ENCODE data around the gene BANP.
"Not testable (repeated sequence)": the region's sequence is repeated elsewhere in the genome, so short reads cannot be mapped to it uniquely, and the experiment has no call there.

Gene BANP, protein sequence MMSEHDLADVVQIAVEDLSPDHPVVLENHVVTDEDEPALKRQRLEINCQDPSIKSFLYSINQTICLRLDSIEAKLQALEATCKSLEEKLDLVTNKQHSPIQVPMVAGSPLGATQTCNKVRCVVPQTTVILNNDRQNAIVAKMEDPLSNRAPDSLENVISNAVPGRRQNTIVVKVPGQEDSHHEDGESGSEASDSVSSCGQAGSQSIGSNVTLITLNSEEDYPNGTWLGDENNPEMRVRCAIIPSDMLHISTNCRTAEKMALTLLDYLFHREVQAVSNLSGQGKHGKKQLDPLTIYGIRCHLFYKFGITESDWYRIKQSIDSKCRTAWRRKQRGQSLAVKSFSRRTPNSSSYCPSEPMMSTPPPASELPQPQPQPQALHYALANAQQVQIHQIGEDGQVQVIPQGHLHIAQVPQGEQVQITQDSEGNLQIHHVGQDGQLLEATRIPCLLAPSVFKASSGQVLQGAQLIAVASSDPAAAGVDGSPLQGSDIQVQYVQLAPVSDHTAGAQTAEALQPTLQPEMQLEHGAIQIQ

DNA sequence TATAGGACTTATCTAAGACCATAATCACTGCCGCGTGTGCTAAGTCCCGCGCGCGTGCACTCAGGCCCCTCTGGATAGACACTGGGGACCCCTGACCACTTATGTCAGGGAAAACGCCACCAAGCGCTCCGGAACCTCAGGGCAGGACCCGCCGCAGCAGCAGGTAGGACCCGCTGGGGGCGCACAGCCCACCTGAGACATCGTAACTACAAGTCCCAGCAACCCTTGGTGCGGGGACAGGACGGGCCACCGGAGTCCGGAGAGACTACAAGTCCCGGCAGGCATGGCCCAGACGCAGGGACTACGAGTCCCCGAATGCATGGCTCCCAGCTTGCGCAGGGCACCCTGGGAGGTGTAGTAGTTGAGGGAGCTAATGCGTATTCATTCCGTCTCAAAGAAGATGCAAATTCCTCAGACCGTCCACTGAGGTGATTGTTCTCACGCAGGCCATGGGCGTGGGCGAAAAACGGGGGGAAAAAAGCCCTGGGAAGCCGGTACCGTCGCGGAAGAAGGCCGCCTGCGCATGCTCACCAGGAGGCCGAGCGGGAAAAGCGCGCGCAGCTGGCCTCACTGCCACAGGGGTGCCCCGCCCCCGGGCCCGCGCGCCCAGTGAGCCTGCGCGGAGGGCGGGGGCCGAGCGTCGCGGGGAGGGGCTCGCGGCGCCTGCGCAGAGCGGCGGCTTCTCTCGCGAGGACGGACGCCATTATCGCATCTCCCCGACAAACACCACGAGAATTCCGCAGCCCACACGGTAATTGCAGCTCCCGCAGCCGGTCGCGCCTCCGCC, at the start of gene BANP:
Gene BANP (plus strand): TSS at position 670 of the 787 bp plus-strand sequence. CDS start 23,682 bp downstream, outside the sequence.
- TF ChIP-seq, protein P1, sequence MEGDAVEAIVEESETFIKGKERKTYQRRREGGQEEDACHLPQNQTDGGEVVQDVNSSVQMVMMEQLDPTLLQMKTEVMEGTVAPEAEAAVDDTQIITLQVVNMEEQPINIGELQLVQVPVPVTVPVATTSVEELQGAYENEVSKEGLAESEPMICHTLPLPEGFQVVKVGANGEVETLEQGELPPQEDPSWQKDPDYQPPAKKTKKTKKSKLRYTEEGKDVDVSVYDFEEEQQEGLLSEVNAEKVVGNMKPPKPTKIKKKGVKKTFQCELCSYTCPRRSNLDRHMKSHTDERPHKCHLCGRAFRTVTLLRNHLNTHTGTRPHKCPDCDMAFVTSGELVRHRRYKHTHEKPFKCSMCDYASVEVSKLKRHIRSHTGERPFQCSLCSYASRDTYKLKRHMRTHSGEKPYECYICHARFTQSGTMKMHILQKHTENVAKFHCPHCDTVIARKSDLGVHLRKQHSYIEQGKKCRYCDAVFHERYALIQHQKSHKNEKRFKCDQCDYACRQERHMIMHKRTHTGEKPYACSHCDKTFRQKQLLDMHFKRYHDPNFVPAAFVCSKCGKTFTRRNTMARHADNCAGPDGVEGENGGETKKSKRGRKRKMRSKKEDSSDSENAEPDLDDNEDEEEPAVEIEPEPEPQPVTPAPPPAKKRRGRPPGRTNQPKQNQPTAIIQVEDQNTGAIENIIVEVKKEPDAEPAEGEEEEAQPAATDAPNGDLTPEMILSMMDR (IDR thresholded peaks at IDR 0.05; ENCODE audit: low read depth, low read length), result peak; percentile 32
- peak; percentile 97 for DNase-seq (ENCODE audit: extremely low read depth, low read depth)

DNA sequence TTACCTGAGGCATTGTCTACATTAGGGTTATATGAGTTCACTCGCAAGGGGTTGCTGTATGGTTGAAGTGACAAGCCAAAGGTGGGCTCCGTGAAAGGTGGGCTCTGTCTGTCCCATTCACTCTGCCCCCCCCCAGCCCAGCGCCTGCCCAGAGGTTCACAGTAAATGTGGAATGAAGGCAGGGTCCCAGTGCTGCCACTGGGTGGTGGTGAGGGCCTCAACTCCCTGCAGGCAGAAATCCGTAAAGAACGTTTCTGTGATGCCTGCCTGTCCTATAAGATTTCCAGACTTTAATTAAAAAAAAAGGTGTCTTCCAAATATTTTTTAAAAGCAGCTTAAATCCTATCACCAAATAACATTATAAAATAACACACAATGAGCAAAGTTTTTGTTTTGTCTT, 46.3 kb upstream of the BANP start:
- not testable (repeated sequence) for DNase-seq (ENCODE audit: extremely low read depth, low read depth)

DNA sequence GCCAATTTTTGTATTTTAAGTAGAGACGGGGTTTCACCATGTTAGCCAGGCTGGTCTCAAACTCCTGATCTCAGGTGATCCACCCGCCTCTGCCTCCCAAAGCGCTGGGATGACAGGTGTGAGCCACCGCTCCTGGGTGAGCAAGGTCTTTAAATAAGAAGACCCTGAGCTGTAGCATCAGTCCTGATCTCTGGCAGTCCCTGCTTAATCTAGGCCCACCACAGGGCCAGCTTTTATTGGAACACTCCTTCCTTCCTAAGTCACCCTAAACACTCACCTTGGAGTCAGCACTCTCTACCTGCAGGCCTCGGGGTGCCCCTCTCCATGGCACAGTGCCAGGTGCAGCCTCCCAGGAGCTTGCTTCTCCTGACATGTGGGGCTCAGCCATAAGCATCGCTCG, 45.7 kb upstream of the BANP start:
- not testable (repeated sequence) for DNase-seq (ENCODE audit: extremely low read depth, low read depth)

DNA sequence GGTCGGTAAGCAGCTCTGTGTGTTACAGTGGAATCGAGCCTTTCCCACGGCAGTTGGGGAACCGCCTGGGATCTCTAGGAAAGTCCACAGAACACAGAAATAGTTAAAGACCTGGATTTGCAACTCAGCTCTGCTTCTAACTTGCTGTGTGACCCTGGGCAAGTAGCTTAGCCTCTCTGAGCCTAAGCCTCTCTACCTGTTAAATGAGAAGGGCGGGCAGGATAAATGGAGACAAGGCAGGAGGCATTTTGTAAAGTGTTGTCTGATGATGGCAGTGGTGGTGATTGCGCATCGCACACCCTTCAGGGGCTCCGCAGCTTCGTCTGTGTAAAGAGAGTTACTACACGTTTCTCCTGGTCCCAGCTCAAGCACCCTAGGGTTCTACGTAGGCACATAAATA, 43.1 kb upstream of the BANP start:
- not testable (repeated sequence) for DNase-seq (ENCODE audit: extremely low read depth, low read depth)

DNA sequence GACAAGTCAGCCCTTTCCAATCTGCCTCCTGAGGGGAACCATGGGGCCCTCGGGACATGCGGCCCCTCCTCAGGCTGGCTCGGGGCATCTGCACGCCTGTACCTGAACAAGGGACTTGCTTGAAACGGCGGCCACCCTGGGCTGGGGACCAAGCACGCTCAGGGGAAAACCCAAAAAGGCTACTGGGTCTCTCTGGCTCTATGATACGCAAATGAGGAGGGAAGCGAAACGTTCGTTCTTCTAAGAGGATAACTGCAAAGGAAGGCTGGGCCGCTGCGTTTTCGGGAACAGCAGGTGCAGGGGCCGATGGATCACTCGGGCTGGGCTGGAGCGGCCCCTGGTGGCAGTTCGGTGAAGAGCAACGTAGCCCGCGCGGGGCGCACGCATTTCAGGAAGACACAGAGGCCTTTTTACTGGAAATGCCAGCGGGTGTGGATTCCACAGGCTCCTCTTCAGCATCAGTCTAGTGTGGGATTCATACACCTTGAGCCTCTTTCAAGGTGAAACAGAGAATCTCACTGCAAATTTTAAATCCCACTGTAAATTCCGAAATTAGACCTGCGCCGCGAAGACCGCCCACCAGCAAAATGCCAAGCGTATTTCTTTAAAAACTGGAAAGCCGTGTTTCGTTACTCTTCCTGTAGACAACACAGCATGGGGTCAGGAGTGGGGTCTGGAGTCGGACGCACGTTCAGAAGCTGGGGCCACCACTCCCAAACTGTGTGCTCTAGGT, 41.9 kb upstream of the BANP start:
- not testable (repeated sequence) for DNase-seq (ENCODE audit: extremely low read depth, low read depth)
- TF ChIP-seq, protein P1 (IDR thresholded peaks at IDR 0.05; ENCODE audit: low read depth, low read length), result peak; percentile 82

DNA sequence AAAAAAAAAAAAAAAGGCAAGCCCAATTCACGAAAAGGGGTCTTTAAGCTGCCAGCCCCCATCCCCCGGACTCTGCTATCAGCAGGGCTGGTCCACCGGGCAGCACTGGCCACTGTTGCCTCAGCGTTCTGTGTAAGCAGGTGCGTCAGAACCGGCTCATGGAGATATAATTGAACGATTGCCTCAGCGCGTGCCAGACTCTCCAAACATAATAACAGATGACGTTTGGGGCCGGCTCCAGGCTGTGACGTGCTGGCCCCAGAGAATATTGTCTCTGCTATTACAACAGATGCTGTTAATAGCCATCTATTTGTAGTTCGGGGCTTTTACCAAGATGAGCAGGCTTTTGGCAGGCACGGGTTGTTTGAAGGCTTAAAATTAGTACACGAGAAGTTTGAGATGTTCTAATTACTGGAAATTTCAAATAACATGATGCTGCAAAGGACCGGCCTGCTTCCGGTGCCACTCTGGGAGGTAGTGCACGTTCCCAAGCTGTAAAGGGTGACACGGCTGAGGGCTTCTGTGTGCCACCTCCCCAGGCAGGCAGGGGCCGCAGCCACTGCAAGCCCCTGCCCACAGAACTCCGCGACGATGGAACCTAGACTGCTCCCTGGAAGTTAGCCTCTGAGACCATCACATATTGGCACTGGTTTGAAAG, 40.0 kb upstream of the BANP start:
- DNase-seq (ENCODE audit: extremely low read depth, low read depth), result peak; percentile 75

DNA sequence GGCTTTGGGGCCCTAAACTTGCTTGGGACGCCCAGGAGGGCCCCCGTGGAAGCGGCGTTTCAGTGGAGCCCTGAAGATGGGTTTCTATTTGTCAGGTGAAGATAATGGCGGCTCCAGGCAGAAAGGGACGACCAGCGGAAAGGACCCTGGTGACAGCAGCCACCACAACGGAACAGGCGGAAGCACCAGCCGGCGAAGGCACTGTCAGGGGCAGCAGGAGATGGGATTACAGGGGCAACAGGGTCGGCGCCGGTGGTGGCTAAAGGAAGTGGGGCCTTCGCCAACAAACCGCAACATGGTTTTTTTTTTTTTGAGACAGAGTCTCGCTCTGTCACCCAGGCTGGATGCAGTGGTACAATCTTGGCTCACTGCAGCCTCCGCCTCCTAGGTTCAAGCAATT, 38.5 kb upstream of the BANP start:
- not testable (repeated sequence) for DNase-seq (ENCODE audit: extremely low read depth, low read depth)

DNA sequence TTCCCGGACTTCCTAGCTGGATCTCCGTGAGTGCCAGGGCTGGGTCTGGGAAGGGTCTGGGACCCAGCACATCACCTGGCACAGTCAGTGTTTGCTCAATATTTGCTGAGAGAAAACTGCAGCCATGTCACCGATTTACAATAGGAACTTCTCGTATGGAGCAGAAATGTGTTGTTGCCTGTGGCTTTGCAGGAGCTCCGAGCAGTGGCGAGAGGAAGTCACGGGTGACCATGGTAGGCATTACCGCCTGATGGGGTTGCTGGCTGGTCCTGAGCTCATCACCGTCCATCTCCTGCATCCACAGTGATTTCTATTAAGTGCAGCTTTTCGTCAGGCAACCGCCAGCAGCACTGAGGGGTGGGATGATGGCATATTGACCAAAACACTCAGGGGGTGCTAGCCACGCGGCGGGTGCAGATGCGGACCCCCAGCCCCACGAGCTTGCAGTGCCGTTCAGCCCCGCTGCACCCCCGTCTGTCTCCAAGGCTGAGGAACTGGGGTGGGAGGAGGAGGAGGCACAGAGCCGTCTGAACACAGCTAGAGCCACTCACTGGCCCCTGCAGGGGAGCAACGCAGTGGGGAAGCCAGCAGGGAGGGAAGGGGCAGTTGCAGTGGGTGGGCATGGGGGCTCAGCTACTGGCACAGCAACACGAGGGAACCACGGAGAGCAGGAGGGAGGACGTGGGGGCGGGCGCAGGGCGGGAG, 37.1 kb upstream of the BANP start:
- DNase-seq (ENCODE audit: extremely low read depth, low read depth), result not testable (repeated sequence)

DNA sequence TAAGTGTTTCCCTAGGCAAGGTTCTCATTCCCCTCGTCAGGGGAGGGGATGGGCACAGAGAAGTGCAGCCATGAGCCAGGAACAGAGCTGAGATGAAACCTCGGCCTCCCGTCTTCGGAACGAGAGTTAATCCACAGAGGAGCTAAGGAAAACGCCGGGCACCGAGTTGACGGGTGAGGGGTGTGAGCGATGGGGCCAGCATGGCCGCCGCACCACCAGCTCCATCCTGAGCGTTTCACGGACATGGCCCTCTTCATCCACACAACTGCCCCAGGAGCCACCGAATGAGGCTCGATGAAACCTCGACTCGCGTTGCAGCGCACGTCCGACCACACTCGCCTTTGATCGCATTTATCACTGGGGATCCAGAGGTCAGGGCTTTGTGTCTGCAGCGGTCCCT, 36.4 kb upstream of the BANP start:
- no peak for DNase-seq (ENCODE audit: extremely low read depth, low read depth)
- TF ChIP-seq, protein P1 (IDR thresholded peaks at IDR 0.05; ENCODE audit: low read depth, low read length), result no peak

DNA sequence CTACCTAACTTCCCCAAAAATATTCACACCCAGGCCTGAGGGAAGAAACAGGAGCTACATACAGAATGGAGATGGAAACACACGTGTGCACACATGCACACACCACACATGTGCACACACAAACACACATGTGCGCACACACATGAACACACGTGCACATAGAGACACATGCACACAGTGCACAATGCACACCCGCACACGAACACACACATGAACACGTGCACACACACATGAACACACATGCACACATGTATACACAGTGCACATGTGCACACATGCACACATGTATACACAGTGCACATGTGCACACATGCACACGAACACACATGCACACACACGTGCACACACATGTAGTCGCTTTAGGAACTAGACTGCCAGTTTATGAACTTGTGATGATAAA, 33.7 kb upstream of the BANP start:
- TF ChIP-seq, protein P1 (IDR thresholded peaks at IDR 0.05; ENCODE audit: low read depth, low read length), result no peak
- no peak for DNase-seq (ENCODE audit: extremely low read depth, low read depth)

Measured in AG09319 (cell line).